K562 (cell line): ENCODE data around the gene SH3BP4. TPM values are rescaled to one million over a fixed set of nuclear protein-coding genes. Genes with fewer than 3 reads are reported as not detected.

Source experiments
- ATAC-seq: fragments of 200-7000 bp; cut with Tn5 transposase; 3 replicates; pipeline ENCODE4 v1.9.1; 2020; ENCODE audit warnings: moderate library complexity
- BruUV-seq: library from RNA; stranded (reverse); fragments of 400-500 nt; replicated peaks from 2 replicates; lab custom pipeline; 2021; lab: Mats Ljungman, UMichigan
- CTCF ChIA-PET: fragments of 300-600 bp; formaldehyde crosslinking; extraction: SDS; loops from one replicate; lab custom pipeline; 2021; ENCODE audit warnings: low intra/inter-chr PET ratio; lab: Yijun Ruan, JAX
- POLR2A ChIA-PET: fragments of 300-600, 350-650 bp; sonication (Branson Sonifier 250); formaldehyde crosslinking; extraction: SDS; loops from one replicate; lab custom pipeline; 2021; ENCODE audit warnings: antibody characterized with exemption, inconsistent platforms; lab: Yijun Ruan, JAX
- DNase-seq, 4 experiments: peaks; one replicate each; pipeline versions ENCODE4 v3.0.0 to v3.0.0-alpha.2; 2011 to 2018; ENCODE audit warnings: low spot score in 3 of 4, mixed read lengths in 3 of 4; ENCODE audit errors: extremely low read depth in 1 of 4
- FAIRE-seq: peaks from 2 replicates; lab custom pipeline; 2011; peaks lifted over from hg19 to GRCh38; lab: Jason Lieb, UNC
- H2AFZ ChIP-seq: 2 replicates; pipeline ENCODE4 v1.6.0; 2011; ENCODE audit warnings: low read depth, low read length, control low read depth, inconsistent platforms
- H3K27ac ChIP-seq: fragments of 200-600 bp; 3 replicates; pipeline ENCODE4 v1.8.0; 2011; ENCODE audit warnings: low read depth, mild to moderate bottlenecking, control low read depth, inconsistent platforms, low read length, moderate library complexity, mixed read lengths; ENCODE audit errors: extremely low read depth
- H3K27me3 ChIP-seq, 2 experiments: fragments of 300-600 bp in 1 of 2; 2 replicates in 1 of 2; 3 replicates in 1 of 2; pipeline versions ENCODE4 v1.6.0 to v1.8.0; 2011; ENCODE audit warnings: inconsistent platforms in 2 of 2, low read length in 2 of 2, mild to moderate bottlenecking in 1 of 2, mixed read lengths in 1 of 2, moderate library complexity in 1 of 2; ENCODE audit not compliant: control insufficient read depth in 2 of 2, insufficient read depth in 2 of 2
- H3K36me3 ChIP-seq: fragments of 300-600 bp; 3 replicates; pipeline ENCODE4 v1.8.0; 2011; ENCODE audit warnings: mild to moderate bottlenecking, low read length, inconsistent platforms; ENCODE audit not compliant: control insufficient read depth, insufficient read depth
- H3K4me1 ChIP-seq, 2 experiments: fragments of 200-600 bp in 1 of 2; replicated peaks in 1 of 2; 2 replicates in 1 of 2; 3 replicates in 1 of 2; pipeline versions ENCODE4 v1.5.1 to v1.8.0; 2011; ENCODE audit warnings: inconsistent platforms in 2 of 2, low read length in 2 of 2, mild to moderate bottlenecking in 1 of 2, mixed read lengths in 1 of 2, moderate library complexity in 1 of 2; ENCODE audit not compliant: control insufficient read depth in 2 of 2, insufficient read depth in 2 of 2
- H3K4me2 ChIP-seq: 2 replicates; pipeline ENCODE4 v1.6.1; 2011; ENCODE audit warnings: low read length, control low read depth, inconsistent platforms, mixed read lengths; ENCODE audit not compliant: insufficient read depth
- H3K4me3 ChIP-seq: fragments of 200-600 bp; sonication (generic), shearing (Covaris generic); 2 replicates; pipeline ENCODE4 v1.5.1; 2016; ENCODE audit warnings: control low read depth, inconsistent platforms
- H3K79me2 ChIP-seq: fragments of 200-600 bp; 3 replicates; pipeline ENCODE4 v1.8.0; 2011; ENCODE audit warnings: low read length, inconsistent platforms; ENCODE audit not compliant: control insufficient read depth, insufficient read depth
- H3K9ac ChIP-seq, 2 experiments: 2 replicates each; pipeline versions ENCODE4 v1.6.0 to v1.6.1; 2011; ENCODE audit warnings: low read depth in 2 of 2, low read length in 2 of 2, control low read depth in 1 of 2, inconsistent platforms in 1 of 2, mild to moderate bottlenecking in 1 of 2, mixed read lengths in 1 of 2; ENCODE audit not compliant: insufficient read depth in 1 of 2
- H3K9me1 ChIP-seq: one replicate; pipeline ENCODE4 v1.6.0; 2011; ENCODE audit warnings: inconsistent platforms, mild to moderate bottlenecking, low read length, moderate library complexity; ENCODE audit not compliant: control insufficient read depth, insufficient read depth
- H3K9me3 ChIP-seq: replicated peaks from 2 replicates; pipeline ENCODE4 v1.5.1; 2011; ENCODE audit warnings: low read depth, low read length, inconsistent platforms; ENCODE audit not compliant: control insufficient read depth, insufficient read depth
- H4K20me1 ChIP-seq: replicated peaks from 2 replicates; pipeline ENCODE4 v1.6.1; 2011; ENCODE audit warnings: low read length, inconsistent platforms, mixed read lengths; ENCODE audit not compliant: control insufficient read depth, insufficient read depth
- BCLAF1 ChIP-seq, 2 experiments: fragments of 450-650 bp in 1 of 2; IDR thresholded peaks; 2 replicates each; pipeline ENCODE4 v1.6.1; 2011 to 2017; ENCODE audit warnings: low read depth in 2 of 2, antibody characterized with exemption in 1 of 2, borderline replicate concordance in 1 of 2, low read length in 1 of 2, mild to moderate bottlenecking in 1 of 2, mixed read lengths in 1 of 2; ENCODE audit not compliant: control insufficient read depth in 1 of 2
- CHD1 ChIP-seq: fragments of 200-600 bp; sonication (generic); IDR thresholded peaks from one replicate; pipeline ENCODE4 v1.6.1; 2012; ENCODE audit warnings: mild to moderate bottlenecking, moderate library complexity, low read length, inconsistent platforms
- E2F1 ChIP-seq: sonication (generic); formaldehyde crosslinking; IDR thresholded peaks from 2 replicates; pipeline ENCODE4 v1.8.1; 2023; ENCODE audit warnings: mild to moderate bottlenecking, missing genetic modification reagents, moderate library complexity
- FOXP4 ChIP-seq: sonication (generic); formaldehyde crosslinking; IDR thresholded peaks from 2 replicates; pipeline ENCODE4 v1.8.0; 2022; ENCODE audit warnings: mild to moderate bottlenecking, missing genetic modification reagents, borderline replicate concordance
- HNRNPL ChIP-seq: fragments of 200-400 bp; formaldehyde crosslinking; IDR thresholded peaks from 2 replicates; pipeline ENCODE4 v1.6.1; 2017; ENCODE audit warnings: low read depth, mild to moderate bottlenecking, low read length
- NBN ChIP-seq: fragments of 450-650 bp; IDR thresholded peaks from 2 replicates; pipeline ENCODE4 v1.6.1; 2016; ENCODE audit warnings: low read depth, mild to moderate bottlenecking
- NONO ChIP-seq, 2 experiments: fragments of 200-400 bp in 1 of 2; fragments of 450-650 bp in 1 of 2; formaldehyde crosslinking in 1 of 2; IDR thresholded peaks; 2 replicates each; pipeline ENCODE4 v1.6.1; 2017; ENCODE audit warnings: low read depth in 2 of 2, mild to moderate bottlenecking in 2 of 2, moderate library complexity in 2 of 2, low read length in 1 of 2
- POLR3G ChIP-seq: IDR thresholded peaks from 2 replicates; pipeline ENCODE4 v1.6.1; 2011; ENCODE audit not compliant: insufficient read length, insufficient replicate concordance; ENCODE audit errors: extremely low read depth
- SIN3B ChIP-seq: fragments of 450-650 bp; IDR thresholded peaks from 2 replicates; pipeline ENCODE4 v1.6.1; 2017; ENCODE audit warnings: low read depth, mild to moderate bottlenecking, moderate library complexity
- ZMIZ1 ChIP-seq, 2 experiments: fragments of 150-350 bp in 1 of 2; IDR thresholded peaks; 2 replicates each; pipeline ENCODE4 v1.6.1; 2012 to 2016; ENCODE audit warnings: low read depth in 2 of 2, low read length in 2 of 2, mild to moderate bottlenecking in 1 of 2, moderate library complexity in 1 of 2
- ZNF24 ChIP-seq: fragments of 450-650 bp; IDR thresholded peaks from 2 replicates; pipeline ENCODE4 v1.6.1; 2016
- WGBS: fragments of 100-300 bp; shearing (Covaris generic); methylation state at CpG from one replicate; pipeline ENCODE4 v1.1.6; 2016; ENCODE audit warnings: low coverage, mixed read lengths; ENCODE audit not compliant: insufficient coverage; ENCODE audit errors: missing lambda C conversion rate; 5-methylcytosine and 5-hydroxymethylcytosine counted together
- in situ Hi-C: fragments of 300-500 bp; cut with MboI; formaldehyde crosslinking; loops from 4 replicates; pipeline ENCODE4 v1.15.0; 2018; ENCODE audit warnings: inconsistent platforms, mixed read lengths
- intact Hi-C: fragments of 100-400 bp; cut with micrococcal nuclease; formaldehyde crosslinking; loops from 2 replicates; pipeline ENCODE4 v1.14.2; 2022
- polyA plus RNA-seq, 8 experiments: library from polyadenylated mRNA; depleted of rRNA in 4 of 8; stranded (reverse) in 5 of 8; unstranded in 3 of 8; fragments of >200 nt; fragmentation: Nextera tagmentation in 2 of 8; fragmentation: Illumina TruSeq in 1 of 8; extraction: Ambion mirVana in 2 of 8; extraction: Trizol in 1 of 8; gene quantifications; 2 replicates each; pipeline versions ENCODE4 v1.2.1 to v1.2.3, GENCODE V29; 2011 to 2014; ENCODE audit warnings: inconsistent platforms in 1 of 8, missing spikeins in 1 of 8
- total RNA-seq, 7 experiments: library from RNA; depleted of rRNA in 6 of 7; stranded (reverse); fragments of >200 nt in 6 of 7; fragmentation: Illumina TruSeq in 2 of 7; extraction: Trizol in 2 of 7; gene quantifications; 2 replicates each; pipeline versions ENCODE4 v1.2.1 to v1.2.3, GENCODE V29; 2011 to 2021; ENCODE audit warnings: low replicate concordance in 1 of 7

SH3BP4 gene
- total and polyA plus RNA-seq, 9 of the 15 experiments (the other 6 are each of a cell fraction or from before 2014, with no cell fraction given) = 0.03 to 0.28 (median 0.27) TPM; not detected in 6

- Histone ChIP-seq H4K20me1 (no peaks in the 10 kb centered on the region), H3K27ac (no peak overlapping the region), H2AFZ (no peak overlapping the region), H3K4me3 (no peak overlapping the region), H3K4me1 (no peaks in the 10 kb centered on the region), H3K9ac (no peak overlapping the region), H3K79me2 (no peaks in the 10 kb centered on the region), H3K36me3 (no peaks in the 10 kb centered on the region), H3K9me1 (no peaks in the 10 kb centered on the region), H3K4me2 (no peak overlapping the region), H3K9me3 (no peaks in the 10 kb centered on the region), H3K27me3 (no peaks in the 10 kb centered on the region)
- ChIA-PET CTCF (no interaction called here), POLR2A (no interaction called here)
- WGBS = 0% methylated on average over 2 of the region's 2 CpGs
- in situ Hi-C loops = no loop called here
- intact Hi-C loops = no loop called here
- DNase-seq (no peak), FAIRE-seq (no peak), ATAC-seq (no peak)
- BruUV-seq = no TSS peak
- no peak for TF ChIP-seq BCLAF1 (IDR thresholded peaks at IDR 0.05; ENCODE audit: borderline replicate concordance in 1 of 2, control insufficient read depth in 1 of 2, low read depth in 2 of 2, low read length in 1 of 2)
- TF ChIP-seq NBN = no peak
- no peak for TF ChIP-seq HNRNPL
- no peak for TF ChIP-seq ZNF24
- no peak for TF ChIP-seq NONO (IDR thresholded peaks at IDR 0.05; ENCODE audit: low read depth in 2 of 2, low read length in 1 of 2)
- TF ChIP-seq CHD1 = no peak
- no peak for TF ChIP-seq SIN3B
- no peak for TF ChIP-seq POLR3G
- no peak for TF ChIP-seq ZMIZ1 (IDR thresholded peaks at IDR 0.05; ENCODE audit: low read depth in 2 of 2, low read length in 2 of 2)
- no peak for TF ChIP-seq E2F1 (CRISPR knock-in tag)
- TF ChIP-seq FOXP4 (CRISPR knock-in tag) = no peak
These were observed 47.0 kb upstream of the SH3BP4 start for GRCh38 chr2:234904785-234905184.
